ENCODE results near the gene TBX19. TPM values are rescaled to one million over a fixed set of nuclear protein-coding genes. Genes with fewer than 3 reads are reported as not detected.

The TBX19 gene
- total RNA-seq, 1 experiment from 2014 or later = 0.36 TPM

- H3K27me3 ChIP-seq (ENCODE audit: low read length) = no peaks in the 10 kb centered on the region
- ChIA-PET CTCF (no interaction called here), POLR2A (ENCODE audit: unreplicated experiment) (interaction anchor here (0.6 kb wide), 1 partner anchor 127 kb away, joined by 5 read pairs; no protein-coding TSS in a partner anchor)
- H3K9me2 ChIP-seq (replicated peaks; ENCODE audit: low read length) = no peaks in the 10 kb centered on the region
- H3K4me3 ChIP-seq (ENCODE audit: low read length) = no peak overlapping the region
- peaks cover 6% of the 10 kb centered on the region for H3F3A ChIP-seq (ENCODE audit: low read length, unreplicated experiment)
- H3K27ac ChIP-seq (ENCODE audit: low read length) = peak overlapping the region; percentile 8; the same call in 1 of the 2 replicates
- ATAC-seq = no peak; the same call in 1 of the 2 replicates
- peaks cover 38% of the 10 kb centered on the region for H3K4me1 ChIP-seq (ENCODE audit: insufficient read depth, low read length)
- peak; percentile 70 for DNase-seq
- H4K20me1 ChIP-seq (ENCODE audit: low read length) = no peaks in the 10 kb centered on the region
- no peaks in the 10 kb centered on the region for H3K79me2 ChIP-seq (ENCODE audit: low read length)
- no peak overlapping the region for H3K9ac ChIP-seq (ENCODE audit: low read length)
- BruUV-seq (replicated peaks) = no TSS peak
- no peaks in the 10 kb centered on the region for H3K9me3 ChIP-seq (ENCODE audit: low read length)
- H3K36me3 ChIP-seq (ENCODE audit: low read depth, low read length) = no peaks in the 10 kb centered on the region
- peak overlapping the region; percentile 19; the same call in 1 of the 2 replicates for H3K4me2 ChIP-seq (ENCODE audit: low read length)
- H2AFZ ChIP-seq (ENCODE audit: low read length) = no peak overlapping the region
- no peak for TF ChIP-seq EZH2phosphoT487 (IDR thresholded peaks at IDR 0.05; ENCODE audit: borderline replicate concordance, low read length)
- TF ChIP-seq CTCF (conservative IDR thresholded peaks at IDR 0.05; ENCODE audit: low read depth, low read length) = no peak
- no peak for TF ChIP-seq EZH2 (IDR thresholded peaks at IDR 0.05; ENCODE audit: low read length, unreplicated experiment)
- intact Hi-C loops (cut with micrococcal nuclease) = no loop called here
These were observed 23.3 kb downstream of the TBX19 start for GRCh38 chr1:168303716-168304540.

- BruUV-seq (replicated peaks) = no TSS peak
- H4K20me1 ChIP-seq (ENCODE audit: low read length) = no peaks in the 10 kb centered on the region
- H3K27ac ChIP-seq (ENCODE audit: low read length) = no peak overlapping the region
- H3K4me1 ChIP-seq (ENCODE audit: insufficient read depth, low read length) = peaks cover 38% of the 10 kb centered on the region
- no peaks in the 10 kb centered on the region for H3K27me3 ChIP-seq (ENCODE audit: low read length)
- H3F3A ChIP-seq (ENCODE audit: low read length, unreplicated experiment) = peaks cover 6% of the 10 kb centered on the region
- no peak overlapping the region for H3K4me3 ChIP-seq (ENCODE audit: low read length)
- no peaks in the 10 kb centered on the region for H3K9me2 ChIP-seq (replicated peaks; ENCODE audit: low read length)
- no peak overlapping the region for H2AFZ ChIP-seq (ENCODE audit: low read length)
- ATAC-seq (no peak), DNase-seq (no peak)
- intact Hi-C loops (cut with micrococcal nuclease) = no loop called here
- H3K9me3 ChIP-seq (ENCODE audit: low read length) = no peaks in the 10 kb centered on the region
- ChIA-PET POLR2A (ENCODE audit: unreplicated experiment) (interaction anchor here (0.5 kb wide), 1 partner anchor 1007 kb away, joined by 7 read pairs; no protein-coding TSS in a partner anchor), CTCF (no interaction called here)
- H3K9ac ChIP-seq (ENCODE audit: low read length) = no peak overlapping the region
- no peak overlapping the region for H3K4me2 ChIP-seq (ENCODE audit: low read length)
- H3K79me2 ChIP-seq (ENCODE audit: low read length) = no peaks in the 10 kb centered on the region
- TF ChIP-seq CTCF (conservative IDR thresholded peaks at IDR 0.05; ENCODE audit: low read depth, low read length) (no peak), EZH2phosphoT487 (IDR thresholded peaks at IDR 0.05; ENCODE audit: borderline replicate concordance, low read length) (no peak), EZH2 (IDR thresholded peaks at IDR 0.05; ENCODE audit: low read length, unreplicated experiment) (no peak)
- H3K36me3 ChIP-seq (ENCODE audit: low read depth, low read length) = no peaks in the 10 kb centered on the region
These were observed 24.2 kb downstream of the TBX19 start for GRCh38 chr1:168304865-168305264.

Data from PC-3 (cell line).